Naive thymus-derived CD8-positive, alpha-beta T cell (primary cell): ENCODE data around the gene COL6A5. TPM values are rescaled to one million over a fixed set of nuclear protein-coding genes. Genes with fewer than 3 reads are reported as not detected.

Experiments used
- ATAC-seq, 2 donors: fragments of 150-1000 bp; cut with Tn5 transposase in 1 of 2; sonication (Bioruptor Pico), chemical (Tn5 transposase) in 1 of 2; 1 replicate in 1 of 2; 2 replicates in 1 of 2; pipeline ENCODE4 v1.10.0; 2021; ENCODE audit warnings: mild to moderate bottlenecking in 2 of 2, moderate library complexity in 2 of 2
- POLR2A ChIA-PET: fragments of 350-600 bp; sonication (Branson Sonifier 250); formaldehyde crosslinking; loops from one replicate; lab custom pipeline; 2021; ENCODE audit warnings: antibody characterized with exemption; lab: Charles Lee
- DNase-seq, 10 donors: peaks; one replicate each; pipeline versions ENCODE4 v3.0.0 to v3.0.0-alpha.2; 2020 to 2022
- H3K27ac Mint-ChIP-seq, 10 donors: one replicate each; pipeline ENCODE4 v1.8.0; 2020 to 2022; ENCODE audit warnings: mild to moderate bottlenecking in 10 of 10, mixed read lengths in 10 of 10, moderate library complexity in 4 of 10, inconsistent platforms in 1 of 10
- H3K27me3 Mint-ChIP-seq, 5 donors: one replicate each; pipeline ENCODE4 v1.8.0; 2021 to 2022; ENCODE audit warnings: mixed read lengths in 5 of 5
- H3K36me3 Mint-ChIP-seq, 3 donors: one replicate each; pipeline ENCODE4 v1.8.0; 2020 to 2022; ENCODE audit warnings: mixed read lengths in 3 of 3, mild to moderate bottlenecking in 2 of 3, inconsistent platforms in 1 of 3
- H3K4me1 Mint-ChIP-seq, 4 donors: one replicate each; pipeline ENCODE4 v1.8.0; 2021 to 2022; ENCODE audit warnings: mixed read lengths in 4 of 4
- H3K4me3 Mint-ChIP-seq, 10 donors: one replicate each; pipeline ENCODE4 v1.8.0; 2020 to 2022; ENCODE audit warnings: mild to moderate bottlenecking in 10 of 10, mixed read lengths in 10 of 10, moderate library complexity in 6 of 10, inconsistent platforms in 1 of 10
- H3K9me3 Mint-ChIP-seq, 9 donors: one replicate each; pipeline ENCODE4 v1.8.0; 2020 to 2022; ENCODE audit warnings: mixed read lengths in 9 of 9, mild to moderate bottlenecking in 3 of 9, inconsistent platforms in 1 of 9, moderate library complexity in 1 of 9
- polyA plus RNA-seq, 3 donors: library from polyadenylated mRNA; unstranded; fragments of 300-500 nt; fragmentation: Illumina TruSeq; gene quantifications; one replicate each; pipeline ENCODE4 v1.2.3, GENCODE V29; 2021
- total RNA-seq, 8 experiments: library from RNA in 2 of 8; stranded (reverse) in 2 of 8; gene quantifications; one replicate each; pipeline ENCODE4 v1.2.3 and lab custom pipeline; 2021 to 2026

The COL6A5 gene
- total and polyA plus RNA-seq, 5 experiments from 2014 or later, result not detected

GRCh38 chr3:130514681-130515080 is 169.2 kb downstream of the COL6A5 start:
- H3K9me3 Mint-ChIP-seq, result peaks cover 0 to 2% (median 0%) of the 10 kb centered on the region in 9 donors
- POLR2A ChIA-PET, result no interaction called here
- peaks cover 0 to 4% (median 0%) of the 10 kb centered on the region in 4 donors for H3K4me1 Mint-ChIP-seq
- no peak for ATAC-seq
- no peak overlapping the region for H3K27ac Mint-ChIP-seq
- H3K27me3 Mint-ChIP-seq, result peaks cover 42 to 54% (median 44%) of the 10 kb centered on the region in 5 donors
- H3K4me3 Mint-ChIP-seq, result no peak overlapping the region
- no peaks in the 10 kb centered on the region for H3K36me3 Mint-ChIP-seq
- no peak for DNase-seq

- ATAC-seq (no peak), DNase-seq (no peak)
- Mint-ChIP-seq H3K4me3 (no peak overlapping the region), H3K9me3 (peaks cover 0 to 2% (median 0%) of the 10 kb centered on the region in 9 donors), H3K27me3 (peaks cover 39 to 52% (median 44%) of the 10 kb centered on the region in 5 donors), H3K36me3 (no peaks in the 10 kb centered on the region), H3K27ac (no peak overlapping the region), H3K4me1 (peaks cover 0 to 4% (median 0%) of the 10 kb centered on the region in 4 donors)
- POLR2A ChIA-PET, result no interaction called here
Observed at GRCh38 chr3:130515755-130516154, 170.3 kb downstream of the COL6A5 start.

- H3K27me3 Mint-ChIP-seq, result peaks cover 34 to 41% (median 38%) of the 10 kb centered on the region in 5 donors
- H3K4me1 Mint-ChIP-seq, result peaks cover 0 to 4% (median 0%) of the 10 kb centered on the region in 4 donors
- no peaks in the 10 kb centered on the region for H3K36me3 Mint-ChIP-seq
- POLR2A ChIA-PET, result no interaction called here
- DNase-seq (no peak), ATAC-seq (no peak)
- peak within 1 kb of the TSS in 1 of 10 donors; percentile 34 for H3K27ac Mint-ChIP-seq
- H3K4me3 Mint-ChIP-seq, result no peak within 1 kb of the TSS
- peaks cover 0 to 2% (median 0%) of the 10 kb centered on the region in 9 donors for H3K9me3 Mint-ChIP-seq
Observed at GRCh38 chr3:130516645-130517512, 171.4 kb downstream of the COL6A5 start, which contains the start of gene COL6A6. COL6A6 (plus strand) TSS chr3:130517177; CDS start chr3:130560365, 43,188 bp downstream.

- ATAC-seq (no peak), DNase-seq (no peak)
- no peak overlapping the region for H3K4me3 Mint-ChIP-seq
- peaks cover 0 to 2% (median 0%) of the 10 kb centered on the region in 9 donors for H3K9me3 Mint-ChIP-seq
- H3K27me3 Mint-ChIP-seq, result peaks cover 30 to 39% (median 37%) of the 10 kb centered on the region in 5 donors
- H3K36me3 Mint-ChIP-seq, result no peaks in the 10 kb centered on the region
- POLR2A ChIA-PET, result no interaction called here
- no peak overlapping the region for H3K27ac Mint-ChIP-seq
- H3K4me1 Mint-ChIP-seq, result peaks cover 0 to 4% (median 0%) of the 10 kb centered on the region in 4 donors
Observed at GRCh38 chr3:130517602-130518001, 172.1 kb downstream of the COL6A5 start.

GRCh38 chr3:130519754-130520153 is 174.3 kb downstream of the COL6A5 start:
- Mint-ChIP-seq H3K27ac (no peak overlapping the region), H3K4me3 (no peak overlapping the region), H3K27me3 (peaks cover 27 to 53% (median 42%) of the 10 kb centered on the region in 5 donors), H3K36me3 (no peaks in the 10 kb centered on the region), H3K9me3 (peaks cover 0 to 6% (median 0%) of the 10 kb centered on the region in 9 donors), H3K4me1 (peaks cover 0 to 4% (median 0%) of the 10 kb centered on the region in 4 donors)
- DNase-seq (no peak), ATAC-seq (no peak)
- POLR2A ChIA-PET, result no interaction called here

DNA sequence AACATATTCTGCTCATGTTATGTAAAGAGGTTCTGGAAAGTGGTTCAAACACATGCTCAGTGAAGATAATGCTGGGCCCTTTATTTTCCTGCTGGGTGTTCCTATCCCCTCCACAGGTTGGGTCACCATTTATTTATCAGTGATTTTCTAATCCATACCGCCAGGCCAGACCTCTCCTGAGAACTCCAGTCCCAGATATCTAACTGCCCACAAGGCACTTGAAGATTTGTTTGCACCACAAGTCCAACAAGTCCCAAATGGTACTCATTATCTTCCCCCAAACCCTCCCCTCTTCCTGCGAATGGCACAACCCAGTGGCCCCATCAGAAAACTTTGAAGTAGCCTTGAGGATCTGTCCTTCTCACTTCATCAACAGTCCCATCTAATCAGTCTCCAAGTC is 176.9 kb downstream of the COL6A5 start:
- peaks cover 21 to 46% (median 31%) of the 10 kb centered on the region in 5 donors for H3K27me3 Mint-ChIP-seq
- H3K9me3 Mint-ChIP-seq, result peaks cover 0 to 6% (median 0%) of the 10 kb centered on the region in 9 donors

GRCh38 chr3:130527426-130527825 is 182.0 kb downstream of the COL6A5 start:
- Mint-ChIP-seq H3K27ac (no peak overlapping the region), H3K27me3 (peaks cover 7 to 28% (median 20%) of the 10 kb centered on the region in 5 donors), H3K4me3 (no peak overlapping the region), H3K9me3 (peaks cover 0 to 4% (median 0%) of the 10 kb centered on the region in 9 donors), H3K36me3 (no peaks in the 10 kb centered on the region), H3K4me1 (peaks cover 9 to 19% (median 14%) of the 10 kb centered on the region in 4 donors)
- ATAC-seq, result no peak
- POLR2A ChIA-PET, result no interaction called here
- no peak for DNase-seq

More for the DNA sequence above, 176.9 kb downstream of the COL6A5 start:
- Mint-ChIP-seq H3K36me3 (no peaks in the 10 kb centered on the region), H3K4me3 (no peak overlapping the region), H3K27ac (no peak overlapping the region), H3K4me1 (peaks cover 0 to 2% (median 0%) of the 10 kb centered on the region in 4 donors)
- ATAC-seq (no peak), DNase-seq (no peak)
- POLR2A ChIA-PET, result no interaction called here

DNA sequence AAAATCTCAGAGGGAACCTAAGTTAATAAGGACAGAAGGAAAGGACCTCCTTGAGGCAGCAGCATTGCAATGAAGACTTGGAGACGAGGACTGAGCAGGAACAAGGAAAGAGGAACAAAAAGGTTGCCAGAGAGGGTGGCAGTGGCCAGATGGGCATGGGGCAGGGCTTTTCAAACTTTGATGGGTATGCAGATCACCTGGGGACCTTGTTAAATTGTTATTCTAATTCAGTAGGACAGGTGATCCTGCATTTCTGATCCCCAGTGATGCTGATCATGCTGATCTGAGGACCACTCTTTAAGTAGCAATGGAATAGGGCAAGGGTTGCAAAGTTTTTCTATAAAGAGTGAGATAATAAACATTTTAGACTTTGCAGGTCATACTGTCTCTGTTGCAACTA is 182.6 kb downstream of the COL6A5 start:
- no peaks in the 10 kb centered on the region for H3K36me3 Mint-ChIP-seq
- DNase-seq (no peak), ATAC-seq (no peak)
- no peak overlapping the region for H3K4me3 Mint-ChIP-seq
- H3K4me1 Mint-ChIP-seq, result peaks cover 9 to 19% (median 14%) of the 10 kb centered on the region in 4 donors
- H3K27me3 Mint-ChIP-seq, result peaks cover 4 to 21% (median 14%) of the 10 kb centered on the region in 5 donors
- H3K27ac Mint-ChIP-seq, result peak overlapping the region in 3 of 10 donors; percentile 18 to 36 (median 18)
- H3K9me3 Mint-ChIP-seq, result peaks cover 0 to under 1% (median 0%) of the 10 kb centered on the region in 9 donors
- POLR2A ChIA-PET, result no interaction called here

- POLR2A ChIA-PET, result no interaction called here
- H3K9me3 Mint-ChIP-seq, result no peaks in the 10 kb centered on the region
- H3K4me3 Mint-ChIP-seq, result peak overlapping the region in 3 of 10 donors; percentile 21 to 57 (median 53)
- H3K4me1 Mint-ChIP-seq, result peaks cover 9 to 19% (median 14%) of the 10 kb centered on the region in 4 donors
- ATAC-seq (no peak), DNase-seq (no peak)
- H3K27ac Mint-ChIP-seq, result peak overlapping the region in 9 of 10 donors; percentile 11 to 91 (median 72)
- peaks cover 0 to 13% (median 4%) of the 10 kb centered on the region in 5 donors for H3K27me3 Mint-ChIP-seq
- no peaks in the 10 kb centered on the region for H3K36me3 Mint-ChIP-seq
Observed at GRCh38 chr3:130529486-130530215, 184.2 kb downstream of the COL6A5 start.

- ATAC-seq, result no peak
- no peaks in the 10 kb centered on the region for H3K9me3 Mint-ChIP-seq
- H3K4me1 Mint-ChIP-seq, result peaks cover 9 to 14% (median 11%) of the 10 kb centered on the region in 4 donors
- POLR2A ChIA-PET, result no interaction called here
- DNase-seq, result no peak
- H3K4me3 Mint-ChIP-seq, result no peak overlapping the region
- H3K27ac Mint-ChIP-seq, result no peak overlapping the region
- peaks cover 3 to 15% (median 11%) of the 10 kb centered on the region in 5 donors for H3K27me3 Mint-ChIP-seq
- H3K36me3 Mint-ChIP-seq, result no peaks in the 10 kb centered on the region
Observed at GRCh38 chr3:130533247-130533646, 187.8 kb downstream of the COL6A5 start.
